GM11168 (cell line): ENCODE measurements around the gene CYTH2.

ENCODE experiments used
- in situ Hi-C: fragments of 300-500 bp; cut with MboI; formaldehyde crosslinking; loops from one replicate; pipeline ENCODE4 v1.12.0; 2022; ENCODE audit warnings: low sequenced_read_pairs; ENCODE audit not compliant: unreplicated experiment

Gene CYTH2

DNA sequence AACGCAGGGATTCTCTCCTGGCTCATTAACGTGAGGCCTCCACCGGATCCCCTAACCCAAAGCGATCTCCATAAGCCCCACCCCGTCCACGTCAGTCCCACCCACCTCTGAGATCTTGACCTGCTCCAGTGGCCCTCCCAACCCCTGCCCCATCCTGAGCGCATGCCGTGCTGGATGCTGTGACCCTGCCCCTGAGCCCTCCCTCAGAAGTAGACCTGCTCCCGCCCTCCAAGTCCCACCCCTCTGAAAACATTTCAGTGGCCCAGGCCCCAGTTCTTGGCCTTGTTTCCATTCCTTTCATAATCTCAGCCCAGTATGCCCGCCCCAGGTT, 22.6 kb downstream of the CYTH2 start:
- in situ Hi-C loops: no loop called here

DNA sequence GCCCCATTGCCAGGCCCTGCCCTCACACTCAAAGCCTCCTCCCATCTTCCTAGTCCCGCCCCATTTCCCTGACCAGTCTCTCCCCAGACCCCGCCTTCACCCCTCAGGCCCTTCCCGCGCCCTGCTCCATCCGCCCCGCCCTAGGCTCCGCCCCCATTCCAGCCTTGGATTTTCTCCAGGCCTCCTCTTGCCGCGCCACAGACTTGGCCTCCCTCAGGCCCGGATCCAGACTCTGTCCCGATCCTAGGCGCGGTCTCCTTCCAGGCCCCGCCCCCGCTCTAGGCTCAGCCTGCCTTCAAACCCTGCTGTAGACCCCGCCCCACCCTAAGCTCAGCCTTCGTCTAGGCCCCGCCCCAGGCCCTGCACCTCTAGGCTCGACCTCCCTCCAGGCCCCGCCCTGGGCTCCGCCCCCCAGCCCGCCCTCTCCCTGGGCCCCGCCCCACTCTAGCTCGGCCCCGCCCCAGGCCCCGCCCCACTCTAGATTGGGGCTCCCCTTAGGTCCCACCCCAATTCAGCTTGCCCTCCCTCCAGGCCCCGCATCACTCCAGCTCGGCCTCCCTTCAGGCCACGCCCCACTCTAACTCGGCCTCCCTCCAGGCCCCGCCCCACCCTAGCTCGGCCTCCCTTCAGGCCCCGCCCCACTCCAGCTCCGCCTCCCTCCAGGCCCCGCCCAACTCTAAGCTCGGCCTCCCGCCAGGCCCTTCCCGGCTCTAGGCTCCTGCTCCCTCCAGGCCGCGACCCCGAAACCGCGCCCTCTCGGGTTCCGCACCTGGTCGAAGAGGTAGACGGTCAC, 24.0 kb downstream of the CYTH2 start:
- in situ Hi-C loops: no loop called here

DNA sequence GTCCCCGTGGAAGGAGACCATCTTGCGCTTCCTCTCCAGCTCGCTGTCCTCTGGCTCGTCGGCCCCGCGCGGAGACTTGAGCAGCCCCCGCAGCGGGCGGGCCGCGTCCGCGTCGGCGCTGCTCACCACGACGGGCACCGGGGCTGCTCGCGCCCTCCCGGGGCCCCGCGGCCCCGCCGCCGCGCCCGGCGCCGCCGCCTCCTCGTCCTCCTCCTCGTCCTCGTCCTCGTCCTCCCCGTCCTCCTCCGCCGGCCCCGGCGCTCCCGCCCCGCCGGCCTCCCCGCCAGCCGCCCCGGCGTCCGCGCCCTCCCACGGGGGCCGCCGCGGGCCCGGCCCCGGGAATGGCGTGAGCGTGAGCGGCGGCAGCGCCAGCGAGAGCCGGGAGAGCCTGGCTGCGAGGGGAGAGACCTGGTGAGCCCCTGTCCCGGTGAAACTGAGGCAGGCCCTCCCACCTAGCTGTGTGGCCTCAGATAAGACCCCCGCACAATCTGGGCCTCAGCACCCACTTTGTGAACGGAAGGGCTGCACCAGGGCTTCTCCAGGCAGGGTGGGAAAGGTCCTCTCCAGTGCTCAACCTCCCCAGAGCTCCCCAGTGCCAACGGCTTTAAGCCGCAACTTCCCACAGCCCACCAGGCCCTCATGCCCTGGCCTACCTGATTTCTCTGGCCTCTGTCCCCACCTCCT, 24.7 kb downstream of the CYTH2 start:
- in situ Hi-C loops: no loop called here

DNA sequence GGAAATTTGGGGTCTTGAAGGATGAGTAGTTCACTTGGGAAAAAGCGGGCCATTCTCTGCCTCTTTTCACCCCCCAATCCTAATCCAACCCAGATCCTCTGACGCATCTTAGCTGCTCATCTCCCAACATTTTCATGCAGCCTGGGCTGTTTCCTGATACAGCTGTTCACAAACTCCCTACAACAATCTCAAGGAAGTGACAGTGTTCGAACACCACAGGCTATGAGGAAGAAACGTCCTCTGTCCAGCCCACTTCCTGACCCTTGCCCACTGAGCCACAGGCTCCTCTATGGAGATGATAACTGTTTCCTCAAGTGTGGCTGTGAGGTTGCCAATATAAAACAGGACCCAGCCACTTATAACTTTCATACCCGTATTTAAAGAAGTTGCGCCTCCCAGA, 26.2 kb downstream of the CYTH2 start:
- in situ Hi-C loops: no loop called here

DNA sequence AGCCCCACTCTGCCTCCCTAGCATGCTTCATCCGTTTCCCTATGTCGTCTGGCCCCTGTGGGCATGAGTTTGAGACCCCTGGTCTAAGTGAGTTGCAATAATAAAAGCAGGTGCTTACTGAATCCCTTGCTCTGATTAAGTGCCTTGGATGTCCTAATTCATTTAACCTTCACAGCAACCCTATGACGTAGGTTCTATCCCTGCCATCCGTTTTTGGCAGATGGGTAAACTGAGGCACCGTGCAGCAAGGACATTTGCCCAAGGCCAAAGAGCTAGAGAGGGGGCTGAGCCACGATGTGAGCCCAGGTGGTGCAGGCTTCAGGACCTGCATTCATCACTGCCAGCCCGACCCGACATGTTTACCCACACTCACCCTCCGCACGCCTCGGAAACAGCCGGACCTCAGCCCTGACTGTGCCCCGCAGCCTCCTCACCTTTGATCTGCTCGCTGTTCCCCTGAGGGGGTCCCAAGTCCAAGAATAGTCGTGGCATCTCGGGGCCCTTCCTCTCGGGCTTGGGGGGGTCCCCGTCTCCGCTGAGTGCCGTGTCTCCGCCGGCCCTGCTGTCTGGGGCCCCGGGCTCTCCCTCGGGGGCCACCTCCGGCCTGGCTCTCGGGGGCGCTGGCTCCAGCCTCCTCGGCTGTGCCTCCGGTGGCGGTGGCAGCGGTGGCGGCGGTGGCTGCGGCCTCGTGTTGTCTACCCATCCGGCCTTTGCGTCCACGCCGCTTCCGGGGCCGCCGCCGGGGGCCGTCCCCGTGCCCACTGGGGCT, 28.0 kb downstream of the CYTH2 start:
- in situ Hi-C loops: no loop called here

DNA sequence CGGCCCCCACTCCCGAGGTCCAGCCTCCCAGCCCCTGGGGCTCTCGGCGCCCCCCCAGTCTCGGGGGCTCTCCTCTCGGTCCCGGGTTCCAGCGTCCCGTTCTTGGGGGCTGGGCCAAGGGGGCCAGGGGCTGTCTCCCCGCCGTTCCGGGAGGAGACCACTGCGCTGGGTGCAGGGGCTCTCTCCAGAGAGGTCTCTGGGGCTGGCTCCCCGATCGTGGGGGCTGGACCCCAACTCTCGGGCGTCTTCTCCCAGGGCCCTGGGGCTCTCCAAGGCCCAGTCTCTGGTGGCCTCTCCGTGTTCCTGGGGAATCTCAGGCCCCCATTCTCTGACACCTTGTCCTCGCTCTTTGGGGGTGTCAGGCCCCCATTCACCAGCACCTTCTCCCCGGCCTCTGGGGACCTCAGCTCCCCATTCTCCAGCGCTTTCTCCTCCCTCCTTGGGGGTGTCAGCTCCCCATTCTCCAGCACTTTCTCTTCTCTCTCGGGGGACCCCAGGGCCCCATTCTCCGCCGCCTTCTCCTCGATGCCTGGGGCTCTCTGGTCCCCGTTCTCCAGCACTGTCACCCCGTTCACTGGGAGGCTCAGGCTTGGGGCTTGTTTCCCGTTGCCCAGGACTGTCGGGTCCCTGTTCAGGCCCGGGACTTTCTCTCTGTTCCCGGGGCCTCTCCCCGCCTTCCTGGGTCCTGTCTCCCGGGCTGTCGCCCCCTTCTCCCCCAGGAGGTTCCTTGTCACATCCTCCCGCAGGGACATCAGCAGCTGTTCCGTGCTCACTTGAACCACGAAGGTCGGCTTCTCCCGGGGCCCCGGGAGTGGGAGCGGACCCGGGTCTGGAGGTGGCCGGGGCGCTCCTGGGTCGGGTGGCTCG, 28.8 kb downstream of the CYTH2 start:
- in situ Hi-C loops: no loop called here

DNA sequence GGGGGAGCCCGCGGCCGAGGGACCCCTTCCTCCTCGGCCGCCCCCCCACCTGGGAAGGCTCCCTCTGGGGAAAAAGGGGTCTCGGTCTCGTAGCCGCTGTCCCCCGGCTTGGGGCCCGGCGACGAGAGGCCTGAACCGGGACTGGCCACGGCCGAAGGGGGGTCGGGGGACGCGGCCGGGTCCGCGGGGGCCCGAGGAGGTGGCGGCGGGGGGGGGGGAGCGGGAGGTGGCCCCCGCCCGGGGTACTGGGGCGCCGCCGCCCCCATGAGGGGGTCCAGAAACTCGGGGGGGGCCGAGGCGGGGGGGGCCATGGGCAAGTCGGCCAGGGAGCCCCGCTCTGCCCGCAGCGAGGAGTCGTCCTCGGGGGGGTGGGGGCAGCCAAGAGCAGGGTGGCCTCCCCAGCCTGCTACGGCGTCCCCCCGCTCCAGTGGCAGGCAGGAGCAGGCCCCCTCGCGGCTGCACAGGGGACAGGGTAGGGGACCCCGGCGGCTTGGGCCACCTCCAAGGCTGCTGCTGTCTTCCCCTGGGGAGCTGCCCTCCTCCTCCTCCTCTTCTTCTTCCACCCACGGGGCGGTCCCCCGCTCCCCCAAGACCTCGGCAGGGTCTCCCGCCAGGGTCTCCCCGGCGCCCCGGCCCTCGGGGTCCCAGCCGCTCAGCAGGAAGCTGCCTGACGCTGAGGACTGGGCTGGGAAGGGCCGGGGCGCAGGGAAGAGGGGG, 29.6 kb downstream of the CYTH2 start:
- in situ Hi-C loops: no loop called here

DNA sequence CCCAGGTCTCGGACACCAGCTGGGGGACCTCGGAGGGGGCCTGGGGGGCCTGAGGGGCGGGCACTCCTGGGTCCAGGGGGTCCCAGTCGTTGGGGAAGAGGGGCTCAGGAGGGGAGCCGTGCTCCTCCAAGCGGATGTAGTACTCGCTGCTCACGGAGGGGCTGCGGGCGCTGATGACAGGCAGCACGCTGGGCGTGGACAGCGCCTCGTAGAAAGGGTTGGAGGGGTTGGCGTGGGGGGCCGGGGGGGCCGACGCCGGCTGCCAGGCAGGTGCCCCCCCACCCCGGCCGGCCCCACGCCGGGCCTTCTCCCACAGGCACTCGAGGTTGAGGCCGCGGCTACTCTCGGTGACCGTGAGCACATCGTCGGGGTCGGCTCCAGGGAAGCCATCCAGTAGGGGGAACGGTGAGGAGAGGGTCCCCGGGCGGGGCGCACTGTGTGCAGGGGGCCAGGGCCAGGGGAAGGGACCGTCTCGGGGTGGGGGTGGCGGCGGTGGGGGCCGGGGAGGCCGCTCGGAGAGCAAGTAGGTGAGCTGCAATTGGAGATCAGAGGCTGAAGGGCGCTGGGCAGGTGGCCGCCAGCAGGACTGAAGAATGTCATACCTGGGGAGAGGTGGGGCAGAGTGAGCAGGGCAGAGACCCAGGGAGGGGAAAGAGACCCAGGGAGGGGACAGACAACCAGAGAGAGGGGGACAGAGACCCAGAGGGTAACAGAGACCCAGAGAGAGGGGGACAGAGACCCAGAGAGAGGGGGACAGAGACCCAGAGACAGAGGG, 30.3 kb downstream of the CYTH2 start:
- in situ Hi-C loops: loop anchor here (10.0 kb wide), 1 partner anchor 85 kb away; no protein-coding TSS in a partner anchor

DNA sequence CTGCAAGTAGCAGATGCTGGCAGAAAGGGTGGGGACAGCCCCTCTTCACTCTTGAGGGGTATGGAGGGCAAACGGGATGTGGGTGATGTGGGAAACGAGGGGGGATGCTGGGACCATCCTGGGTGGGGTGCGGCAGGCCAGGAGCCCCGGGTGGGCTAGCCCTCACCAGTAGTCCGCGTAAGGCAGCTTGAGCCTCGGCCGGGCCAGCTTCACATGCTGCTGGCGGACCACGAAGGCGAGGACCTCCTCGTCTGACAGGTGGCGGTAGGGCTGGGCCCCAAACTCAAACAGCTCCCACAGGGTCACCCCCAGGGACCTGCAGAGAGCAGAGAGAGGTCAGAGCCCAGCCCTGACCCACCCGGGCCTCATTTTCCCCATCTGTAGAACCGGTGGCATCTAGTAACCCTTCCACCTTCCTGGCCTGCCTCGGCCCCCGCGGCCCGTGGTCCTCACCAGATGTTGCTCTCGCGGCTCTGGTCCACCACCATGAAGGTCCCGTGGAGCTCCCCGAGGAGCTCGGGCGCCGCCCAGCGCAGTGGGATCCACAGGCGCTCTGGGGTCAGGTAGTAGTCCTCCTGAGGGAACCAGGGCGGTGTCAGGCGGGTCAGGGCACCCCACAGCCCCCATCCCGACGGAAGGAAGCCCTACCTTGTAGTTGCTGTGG, 31.8 kb downstream of the CYTH2 start:
- in situ Hi-C loops: loop anchor here (10.0 kb wide), 1 partner anchor 84 kb away; no protein-coding TSS in a partner anchor

DNA sequence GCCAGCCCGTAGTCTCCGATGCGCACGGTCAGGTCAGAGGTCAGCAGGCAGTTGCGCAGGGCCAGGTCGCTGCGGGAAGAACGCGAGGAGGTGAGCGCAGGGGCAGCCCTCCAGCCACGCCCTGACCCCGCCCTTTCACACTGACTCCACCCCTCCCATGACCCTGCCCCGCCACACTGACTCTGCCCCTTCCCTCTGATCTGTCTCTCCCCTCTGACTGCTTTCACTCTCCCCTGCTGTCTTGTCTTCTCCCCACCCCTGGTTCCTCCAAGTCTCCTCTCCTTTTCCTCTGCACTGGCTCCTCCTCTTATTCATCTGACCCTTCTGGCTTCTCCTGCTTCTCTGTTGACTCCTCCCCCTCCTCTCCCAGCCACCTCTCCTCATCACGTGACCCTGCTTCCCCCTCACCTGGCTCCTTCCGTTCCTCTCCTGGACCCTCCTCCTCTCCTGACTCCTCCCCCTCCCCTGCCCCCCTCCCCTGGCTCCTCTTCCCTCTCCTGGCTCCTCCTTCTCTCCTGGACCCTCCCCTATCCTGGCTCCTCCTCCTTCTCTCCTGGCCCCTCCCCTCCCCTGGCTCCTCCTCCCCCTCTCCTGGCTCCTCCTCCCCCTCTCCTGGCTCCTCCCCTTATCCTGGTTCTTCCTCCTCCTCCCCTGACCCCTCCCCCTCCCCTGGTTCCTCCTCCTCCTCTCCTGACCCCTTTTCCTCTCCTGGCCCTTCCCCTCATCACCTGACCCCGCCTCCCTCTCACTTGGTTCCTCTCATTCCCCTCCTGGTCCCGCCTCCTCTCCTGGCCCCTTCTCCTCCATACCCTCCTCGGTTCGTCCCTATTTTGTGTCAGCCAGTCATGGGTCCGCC, 32.6 kb downstream of the CYTH2 start:
- in situ Hi-C loops: loop anchor here (10.0 kb wide), 1 partner anchor 83 kb away; no protein-coding TSS in a partner anchor

DNA sequence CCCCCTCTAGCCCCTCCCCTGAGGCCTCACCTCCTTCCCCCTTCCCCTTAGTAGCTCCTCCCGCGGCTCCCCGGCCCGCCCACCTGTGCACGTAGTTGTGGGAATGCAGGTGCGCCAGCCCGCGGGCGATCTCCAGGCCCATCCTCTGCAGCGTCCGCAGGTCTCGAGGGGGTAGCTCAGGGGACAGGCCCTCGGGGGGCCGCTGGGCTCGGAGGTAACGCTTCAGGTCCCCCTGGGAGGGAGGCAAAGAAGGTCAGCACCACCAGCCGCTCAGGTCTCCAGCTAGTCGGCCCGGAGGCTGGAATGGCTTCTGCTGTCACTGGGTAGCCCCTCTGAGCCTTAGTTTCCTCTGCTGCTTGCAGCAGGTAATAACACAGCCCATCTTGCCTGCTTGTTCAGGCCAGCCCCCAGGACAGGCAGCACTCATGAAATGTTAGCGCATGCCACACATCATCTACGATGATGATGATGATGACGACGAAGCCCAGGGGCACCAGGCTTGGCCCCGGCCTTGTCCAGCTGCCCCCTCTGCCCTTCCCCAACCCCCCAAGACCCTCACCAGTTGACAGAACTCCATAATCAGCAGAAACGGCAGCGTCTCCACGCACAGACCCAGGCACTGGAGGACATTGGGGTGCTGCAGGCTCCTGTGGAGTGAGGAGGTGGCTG, 33.3 kb downstream of the CYTH2 start:
- in situ Hi-C loops: loop anchor here (10.0 kb wide), 1 partner anchor 82 kb away; no protein-coding TSS in a partner anchor

DNA sequence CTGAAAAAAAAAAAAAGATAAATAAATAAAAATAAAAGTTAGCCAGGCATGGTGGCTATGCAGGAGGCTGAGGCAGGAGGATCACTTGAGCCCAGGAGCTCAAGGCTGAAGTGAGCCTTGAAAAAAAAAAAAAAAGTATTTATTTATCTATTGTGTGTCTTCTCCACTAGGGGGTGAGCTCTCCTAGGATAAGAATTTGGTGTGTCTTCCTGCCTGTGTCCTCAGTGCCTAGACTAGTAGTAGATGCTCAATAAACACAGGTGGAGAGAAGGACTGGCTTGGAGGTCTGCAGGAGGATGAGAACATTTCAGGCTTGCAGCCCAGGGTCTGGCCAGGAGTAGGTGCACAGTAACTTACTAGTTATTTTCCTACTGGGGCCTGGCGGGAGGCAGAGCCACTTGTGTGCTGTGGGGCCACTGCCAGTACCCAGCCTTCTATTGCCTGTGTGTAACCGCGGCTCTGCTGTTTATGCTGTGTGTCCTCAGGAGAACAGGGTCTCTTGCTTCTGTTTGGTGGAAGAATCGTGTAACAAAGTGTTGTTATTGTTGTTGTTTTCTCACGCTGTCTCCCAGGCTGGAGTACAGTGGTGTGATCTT, 37.1 kb downstream of the CYTH2 start:
- in situ Hi-C loops: loop anchor here (10.0 kb wide), 1 partner anchor 79 kb away; no protein-coding TSS in a partner anchor

DNA sequence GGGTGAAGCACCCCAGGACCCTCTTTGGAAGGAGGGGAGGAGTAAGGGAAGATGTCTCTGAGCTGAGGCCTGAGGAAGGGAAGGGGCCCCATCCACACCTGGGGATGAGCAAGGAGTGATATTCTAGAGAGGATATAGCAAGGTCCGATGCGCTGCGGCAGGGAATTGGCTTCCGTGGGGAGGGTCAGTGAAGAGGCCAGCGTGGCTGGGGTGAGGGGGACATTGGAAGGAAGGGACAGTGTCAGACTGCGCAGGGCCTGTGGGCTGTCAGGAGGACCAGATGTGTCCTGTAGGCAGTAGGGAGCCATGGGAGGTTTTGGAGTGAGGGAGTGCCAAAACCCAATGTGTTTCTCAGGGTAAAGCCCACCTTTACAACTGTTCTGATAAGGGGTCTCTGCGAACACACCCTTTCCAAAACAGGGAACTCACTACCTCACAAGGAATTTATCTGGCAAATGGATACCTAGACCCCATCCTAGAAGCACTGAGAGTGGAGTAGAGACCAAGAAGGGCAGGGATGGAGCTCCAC, 38.8 kb downstream of the CYTH2 start:
- in situ Hi-C loops: loop anchor here (10.0 kb wide), 1 partner anchor 77 kb away; no protein-coding TSS in a partner anchor

DNA sequence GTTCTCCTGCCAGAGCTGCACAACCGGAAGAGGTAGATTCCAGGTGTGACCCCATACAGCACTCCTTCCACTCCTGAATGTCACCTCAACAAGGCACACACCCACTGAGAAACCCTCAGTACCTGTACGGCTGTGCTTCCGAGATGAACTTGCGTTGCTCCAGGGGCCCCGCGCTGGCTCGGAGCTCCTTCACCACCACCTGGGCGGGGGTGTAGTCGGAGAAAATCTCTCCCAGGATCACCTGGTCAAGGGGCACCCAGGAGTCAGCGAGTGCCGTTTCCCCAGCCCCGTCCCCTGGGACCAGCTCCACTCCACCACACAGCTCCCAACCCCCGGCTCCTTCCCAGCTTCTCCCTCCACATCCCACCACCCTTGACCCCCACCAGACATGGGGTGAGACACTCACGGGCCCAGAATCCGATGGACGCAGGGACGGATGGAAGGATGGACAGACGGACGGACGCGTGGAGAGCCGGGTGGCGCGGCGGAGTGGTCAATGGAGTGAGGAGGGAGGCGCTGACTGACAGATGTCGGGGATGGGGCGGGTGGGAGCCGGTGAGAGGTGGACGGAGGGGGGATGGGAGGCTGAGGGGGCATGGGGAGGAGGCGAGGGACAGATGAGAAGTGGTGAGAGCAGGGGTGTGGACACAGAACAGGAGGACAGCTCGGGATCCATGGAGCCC, 39.7 kb downstream of the CYTH2 start:
- in situ Hi-C loops: loop anchor here (10.0 kb wide), 1 partner anchor 76 kb away; no protein-coding TSS in a partner anchor

DNA sequence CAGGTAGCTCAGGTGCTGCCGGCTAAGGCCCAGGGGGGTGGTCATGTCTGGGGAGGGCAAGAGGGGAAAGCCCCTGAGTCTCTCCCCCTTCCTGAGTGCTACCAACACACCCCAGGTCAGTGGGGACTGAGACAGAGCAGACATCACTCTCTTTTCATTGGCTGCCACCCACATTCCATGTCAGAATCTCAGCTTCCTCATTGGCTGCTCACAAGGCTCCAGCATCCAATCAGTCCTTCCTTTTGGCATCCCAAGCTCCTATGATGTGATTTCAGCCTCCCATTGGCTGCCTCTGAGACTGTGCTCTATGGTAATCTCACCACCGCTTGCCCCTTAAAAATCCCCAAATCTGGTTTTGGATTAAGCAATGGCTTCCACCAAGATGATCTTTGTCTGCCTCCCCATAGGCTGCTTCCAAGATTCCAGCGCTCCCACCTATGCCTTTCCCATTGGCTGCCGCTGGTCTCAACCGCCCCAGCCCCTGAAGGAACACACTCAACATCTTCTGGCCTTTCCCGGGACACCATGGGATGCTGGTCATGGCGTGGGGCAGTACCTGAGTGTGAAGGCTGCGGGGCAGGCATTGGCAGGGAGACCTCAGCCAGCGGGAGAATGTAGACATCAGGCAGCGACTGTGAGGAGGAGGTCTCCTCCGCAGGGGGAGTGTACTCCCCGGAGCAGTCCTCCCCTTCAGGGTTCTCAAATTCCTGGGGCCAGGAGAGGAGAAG, 40.5 kb downstream of the CYTH2 start:
- in situ Hi-C loops: loop anchor here (10.0 kb wide), 1 partner anchor 75 kb away; no protein-coding TSS in a partner anchor
